ENCODE data around the gene UTP20.

DNA sequence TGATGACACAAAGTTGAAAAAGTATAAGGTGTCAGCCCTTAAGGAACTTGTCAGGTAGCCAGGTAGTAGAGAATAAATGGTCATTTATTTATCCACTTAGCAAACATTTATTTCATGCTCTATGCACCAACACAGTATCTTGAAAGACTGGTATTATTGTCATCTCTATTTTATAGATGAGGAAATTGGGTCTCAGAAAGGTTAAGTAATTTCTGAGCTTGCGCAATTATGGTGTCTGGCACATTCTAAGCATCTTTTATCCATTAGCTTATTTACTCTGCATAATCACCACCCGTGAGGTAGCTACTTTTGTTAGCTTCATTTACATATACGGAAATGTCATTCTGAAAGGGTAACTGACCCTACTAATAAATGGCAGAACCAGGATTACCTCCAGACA, 2.5 kb upstream of the UTP20 start:
- TF ChIP-seq POLR2A (IDR thresholded peaks at IDR 0.05; ENCODE audit: low read length) (no peak), GATA1 (IDR thresholded peaks at IDR 0.05; ENCODE audit: low read depth, low read length) (no peak)

Measured in erythroblast (primary cell).